ENCODE data around the gene CP. TPM values are rescaled to one million over a fixed set of nuclear protein-coding genes. Genes with fewer than 3 reads are reported as not detected.

CP gene
- total and polyA plus RNA-seq, 2 of the 13 experiments (the other 11 are each of a cell fraction or from before 2014, with no cell fraction given) = 42.6 to 789 TPM

DNA sequence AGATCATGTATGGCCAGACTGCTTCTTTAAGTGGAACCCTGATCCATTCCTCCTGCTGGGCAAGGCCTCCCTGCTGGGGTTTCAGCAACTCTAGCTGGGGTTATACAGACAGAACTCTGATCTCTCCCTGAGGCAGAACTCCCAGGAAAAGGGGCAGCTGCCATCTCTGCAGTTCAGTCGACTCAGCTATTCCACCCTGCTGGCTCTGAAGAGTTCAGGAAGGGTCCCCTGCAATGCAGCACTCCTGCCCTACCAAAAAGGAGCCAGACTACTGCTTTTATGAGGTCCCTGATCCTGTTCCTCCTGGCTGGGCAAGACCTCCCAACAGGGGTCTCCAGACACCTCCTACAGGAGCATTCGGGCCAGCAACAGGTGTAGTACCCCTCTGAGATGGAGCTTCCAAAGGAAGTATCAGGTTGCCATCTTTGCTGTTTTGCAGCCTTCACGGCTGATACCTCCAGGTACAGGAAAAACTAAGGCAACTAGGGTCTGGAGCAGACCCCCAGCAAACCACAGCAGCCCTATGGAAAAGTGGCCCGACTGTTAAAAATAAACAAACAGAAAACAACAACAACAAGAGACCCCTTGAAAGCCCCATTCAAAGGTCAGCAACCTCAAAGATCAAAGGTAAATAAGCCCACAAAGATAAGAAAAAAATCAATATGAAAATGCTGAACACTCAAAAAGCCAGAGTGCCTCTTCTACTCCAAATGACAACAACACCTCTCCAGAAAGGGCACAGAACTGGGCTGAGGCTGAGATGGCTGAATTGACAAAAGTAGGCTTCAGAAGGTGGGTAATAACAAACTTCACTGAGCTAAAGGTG is 14.2 kb upstream of the CP start (continued):
- TF ChIP-seq, protein P1, sequence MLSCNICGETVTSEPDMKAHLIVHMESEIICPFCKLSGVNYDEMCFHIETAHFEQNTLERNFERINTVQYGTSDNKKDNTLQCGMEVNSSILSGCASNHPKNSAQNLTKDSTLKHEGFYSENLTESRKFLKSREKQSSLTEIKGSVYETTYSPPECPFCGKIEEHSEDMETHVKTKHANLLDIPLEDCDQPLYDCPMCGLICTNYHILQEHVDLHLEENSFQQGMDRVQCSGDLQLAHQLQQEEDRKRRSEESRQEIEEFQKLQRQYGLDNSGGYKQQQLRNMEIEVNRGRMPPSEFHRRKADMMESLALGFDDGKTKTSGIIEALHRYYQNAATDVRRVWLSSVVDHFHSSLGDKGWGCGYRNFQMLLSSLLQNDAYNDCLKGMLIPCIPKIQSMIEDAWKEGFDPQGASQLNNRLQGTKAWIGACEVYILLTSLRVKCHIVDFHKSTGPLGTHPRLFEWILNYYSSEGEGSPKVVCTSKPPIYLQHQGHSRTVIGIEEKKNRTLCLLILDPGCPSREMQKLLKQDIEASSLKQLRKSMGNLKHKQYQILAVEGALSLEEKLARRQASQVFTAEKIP (CRISPR knock-in tag; IDR thresholded peaks at IDR 0.05; ENCODE audit: borderline replicate concordance) = no peak
- no peak; the same call in 1 of the 2 replicates for TF ChIP-seq SSRP1 (CRISPR knock-in tag; IDR thresholded peaks at IDR 0.05)
- no peak for TF ChIP-seq ZNF124 (CRISPR knock-in tag; IDR thresholded peaks at IDR 0.05)
- TF ChIP-seq SP5 (CRISPR knock-in tag; IDR thresholded peaks at IDR 0.05; ENCODE audit: borderline replicate concordance, low read depth) = peak; percentile 28; the same call in 1 of the 2 replicates
- TF ChIP-seq, protein P2, sequence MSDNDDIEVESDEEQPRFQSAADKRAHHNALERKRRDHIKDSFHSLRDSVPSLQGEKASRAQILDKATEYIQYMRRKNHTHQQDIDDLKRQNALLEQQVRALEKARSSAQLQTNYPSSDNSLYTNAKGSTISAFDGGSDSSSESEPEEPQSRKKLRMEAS (IDR thresholded peaks at IDR 0.05) = no peak; the same call in 1 of the 2 replicates
- TF ChIP-seq ONECUT2 (CRISPR knock-in tag; IDR thresholded peaks at IDR 0.05) = peak; percentile 99
- TF ChIP-seq FOXP1 (IDR thresholded peaks at IDR 0.05) = peak; percentile 96
- TF ChIP-seq FOXP1 (CRISPR knock-in tag; IDR thresholded peaks at IDR 0.05) = peak; percentile 99
- TF ChIP-seq ZNF552 (CRISPR knock-in tag; IDR thresholded peaks at IDR 0.05; ENCODE audit: borderline replicate concordance) = 0 out of 2 replicates have a peak, but pooled peaks have one; percentile 30
- TF ChIP-seq MED8 (CRISPR knock-in tag; IDR thresholded peaks at IDR 0.05; ENCODE audit: insufficient replicate concordance) = peak; percentile 18
- TF ChIP-seq ARID2 (CRISPR knock-in tag; IDR thresholded peaks at IDR 0.05; ENCODE audit: borderline replicate concordance) = no peak
- TF ChIP-seq ZNF3 (CRISPR knock-in tag; IDR thresholded peaks at IDR 0.05) = no peak
- TF ChIP-seq NR1H2 (CRISPR knock-in tag; IDR thresholded peaks at IDR 0.05; ENCODE audit: borderline replicate concordance, low read depth) = no peak
- TF ChIP-seq, protein P3, sequence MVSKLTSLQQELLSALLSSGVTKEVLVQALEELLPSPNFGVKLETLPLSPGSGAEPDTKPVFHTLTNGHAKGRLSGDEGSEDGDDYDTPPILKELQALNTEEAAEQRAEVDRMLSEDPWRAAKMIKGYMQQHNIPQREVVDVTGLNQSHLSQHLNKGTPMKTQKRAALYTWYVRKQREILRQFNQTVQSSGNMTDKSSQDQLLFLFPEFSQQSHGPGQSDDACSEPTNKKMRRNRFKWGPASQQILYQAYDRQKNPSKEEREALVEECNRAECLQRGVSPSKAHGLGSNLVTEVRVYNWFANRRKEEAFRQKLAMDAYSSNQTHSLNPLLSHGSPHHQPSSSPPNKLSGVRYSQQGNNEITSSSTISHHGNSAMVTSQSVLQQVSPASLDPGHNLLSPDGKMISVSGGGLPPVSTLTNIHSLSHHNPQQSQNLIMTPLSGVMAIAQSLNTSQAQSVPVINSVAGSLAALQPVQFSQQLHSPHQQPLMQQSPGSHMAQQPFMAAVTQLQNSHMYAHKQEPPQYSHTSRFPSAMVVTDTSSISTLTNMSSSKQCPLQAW (CRISPR knock-in tag; IDR thresholded peaks at IDR 0.05) = 0 out of 2 replicates have a peak, but pooled peaks have one; percentile 26
- peak; percentile 63; the same call in 1 of the 2 replicates for TF ChIP-seq NFKBIZ (CRISPR knock-in tag; IDR thresholded peaks at IDR 0.05)
- peak; percentile 85 for TF ChIP-seq TCF7 (IDR thresholded peaks at IDR 0.05; ENCODE audit: low read depth)
- TF ChIP-seq PHF20 (CRISPR knock-in tag; IDR thresholded peaks at IDR 0.05) = no peak
- TF ChIP-seq ZNF766 (CRISPR knock-in tag; IDR thresholded peaks at IDR 0.05; ENCODE audit: borderline replicate concordance) = no peak
- TF ChIP-seq, protein P4, sequence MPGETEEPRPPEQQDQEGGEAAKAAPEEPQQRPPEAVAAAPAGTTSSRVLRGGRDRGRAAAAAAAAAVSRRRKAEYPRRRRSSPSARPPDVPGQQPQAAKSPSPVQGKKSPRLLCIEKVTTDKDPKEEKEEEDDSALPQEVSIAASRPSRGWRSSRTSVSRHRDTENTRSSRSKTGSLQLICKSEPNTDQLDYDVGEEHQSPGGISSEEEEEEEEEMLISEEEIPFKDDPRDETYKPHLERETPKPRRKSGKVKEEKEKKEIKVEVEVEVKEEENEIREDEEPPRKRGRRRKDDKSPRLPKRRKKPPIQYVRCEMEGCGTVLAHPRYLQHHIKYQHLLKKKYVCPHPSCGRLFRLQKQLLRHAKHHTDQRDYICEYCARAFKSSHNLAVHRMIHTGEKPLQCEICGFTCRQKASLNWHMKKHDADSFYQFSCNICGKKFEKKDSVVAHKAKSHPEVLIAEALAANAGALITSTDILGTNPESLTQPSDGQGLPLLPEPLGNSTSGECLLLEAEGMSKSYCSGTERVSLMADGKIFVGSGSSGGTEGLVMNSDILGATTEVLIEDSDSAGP (CRISPR knock-in tag; IDR thresholded peaks at IDR 0.05; ENCODE audit: borderline replicate concordance) = peak; percentile 74; the same call in 1 of the 2 replicates
- TF ChIP-seq, protein P5, sequence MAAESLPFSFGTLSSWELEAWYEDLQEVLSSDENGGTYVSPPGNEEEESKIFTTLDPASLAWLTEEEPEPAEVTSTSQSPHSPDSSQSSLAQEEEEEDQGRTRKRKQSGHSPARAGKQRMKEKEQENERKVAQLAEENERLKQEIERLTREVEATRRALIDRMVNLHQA (CRISPR knock-in tag; IDR thresholded peaks at IDR 0.05) = no peak
- TF ChIP-seq, protein P6, sequence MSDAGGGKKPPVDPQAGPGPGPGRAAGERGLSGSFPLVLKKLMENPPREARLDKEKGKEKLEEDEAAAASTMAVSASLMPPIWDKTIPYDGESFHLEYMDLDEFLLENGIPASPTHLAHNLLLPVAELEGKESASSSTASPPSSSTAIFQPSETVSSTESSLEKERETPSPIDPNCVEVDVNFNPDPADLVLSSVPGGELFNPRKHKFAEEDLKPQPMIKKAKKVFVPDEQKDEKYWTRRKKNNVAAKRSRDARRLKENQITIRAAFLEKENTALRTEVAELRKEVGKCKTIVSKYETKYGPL (CRISPR knock-in tag; IDR thresholded peaks at IDR 0.05) = no peak
- peak; percentile 58; the same call in 1 of the 2 replicates for TF ChIP-seq MEF2D (CRISPR knock-in tag; IDR thresholded peaks at IDR 0.05)
- peak; percentile 61 for TF ChIP-seq HNF4A (CRISPR knock-in tag; IDR thresholded peaks at IDR 0.05)
- no peak for TF ChIP-seq ZFP90 (CRISPR knock-in tag; IDR thresholded peaks at IDR 0.05; ENCODE audit: borderline replicate concordance)
- TF ChIP-seq ZNF562 (CRISPR knock-in tag; IDR thresholded peaks at IDR 0.05; ENCODE audit: borderline replicate concordance) = no peak

Data from HepG2 (cell line).